Measurements from ENCODE around the gene PRKCE. TPM values are rescaled to one million over a fixed set of nuclear protein-coding genes. Genes with fewer than 3 reads are reported as not detected.

The PRKCE gene
- total RNA-seq, 1 donor from 2014 or later, result 23.6 TPM

DNA sequence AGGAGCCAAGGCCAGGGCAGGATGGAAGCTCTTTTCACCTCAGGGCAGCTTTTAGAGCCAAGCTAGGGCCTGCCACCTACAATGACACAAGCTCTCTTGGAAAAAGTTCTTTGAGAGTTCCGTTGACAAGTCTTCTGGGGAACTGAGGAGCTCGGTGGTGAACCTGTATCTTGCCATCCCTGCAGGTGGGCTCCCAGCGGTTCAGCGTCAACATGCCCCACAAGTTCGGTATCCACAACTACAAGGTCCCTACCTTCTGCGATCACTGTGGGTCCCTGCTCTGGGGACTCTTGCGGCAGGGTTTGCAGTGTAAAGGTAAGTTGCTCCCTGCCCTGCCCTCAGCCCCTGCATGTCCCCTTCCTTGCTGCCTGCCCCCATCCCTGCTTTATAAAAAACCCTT is 332.9 kb downstream of the PRKCE start:
- no peak for DNase-seq (ENCODE audit: low read depth in 2 of 2)

DNA sequence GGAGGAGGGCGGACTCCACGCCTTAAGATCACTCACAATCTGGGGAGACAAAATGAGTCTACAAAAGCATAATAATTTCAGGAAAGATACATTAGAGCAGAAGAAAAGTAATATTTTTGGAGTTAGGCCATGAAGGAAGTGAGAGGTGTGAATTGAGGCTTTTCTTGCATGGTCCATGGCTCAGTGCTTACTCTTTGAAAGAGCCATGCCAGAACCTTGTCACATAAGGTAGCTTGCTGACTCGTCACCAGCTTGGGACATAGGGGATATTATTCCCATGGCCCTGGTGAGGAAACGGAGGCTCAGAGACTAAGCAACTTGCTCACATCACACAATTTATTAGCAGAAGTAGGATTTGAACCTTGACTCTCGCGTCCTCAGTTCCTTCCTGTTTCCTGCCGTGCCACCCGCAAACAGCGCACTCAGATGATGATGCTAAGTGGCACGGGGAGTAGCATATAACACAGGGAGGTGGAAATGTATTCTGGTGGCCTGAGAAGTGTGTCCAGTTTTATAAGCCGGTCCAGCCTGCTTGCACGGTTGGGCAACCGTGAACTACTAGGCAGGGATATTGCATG is 333.5 kb downstream of the PRKCE start:
- peak; percentile 28 for DNase-seq (ENCODE audit: low read depth in 2 of 2)

DNA sequence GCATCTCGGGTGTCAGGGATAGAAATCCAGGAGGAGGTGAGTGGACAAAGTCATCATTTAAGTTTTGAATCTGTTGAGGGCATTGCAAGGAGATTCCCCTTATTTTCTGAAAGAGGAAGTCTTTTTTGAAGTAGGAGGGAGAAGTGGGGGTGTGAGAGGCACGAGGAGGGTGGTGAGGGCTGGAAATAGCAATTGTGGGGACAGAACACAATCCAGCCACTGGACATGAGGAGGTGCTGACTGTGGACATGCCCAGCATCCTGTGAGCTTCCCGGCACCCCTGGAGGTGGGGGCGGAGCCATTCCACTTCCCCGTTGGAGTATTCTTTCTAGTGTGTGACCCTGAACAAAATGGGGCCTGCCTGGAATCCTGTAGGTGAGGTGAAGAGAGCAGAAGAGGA is 335.0 kb downstream of the PRKCE start:
- no peak for DNase-seq (ENCODE audit: low read depth in 2 of 2)

DNA sequence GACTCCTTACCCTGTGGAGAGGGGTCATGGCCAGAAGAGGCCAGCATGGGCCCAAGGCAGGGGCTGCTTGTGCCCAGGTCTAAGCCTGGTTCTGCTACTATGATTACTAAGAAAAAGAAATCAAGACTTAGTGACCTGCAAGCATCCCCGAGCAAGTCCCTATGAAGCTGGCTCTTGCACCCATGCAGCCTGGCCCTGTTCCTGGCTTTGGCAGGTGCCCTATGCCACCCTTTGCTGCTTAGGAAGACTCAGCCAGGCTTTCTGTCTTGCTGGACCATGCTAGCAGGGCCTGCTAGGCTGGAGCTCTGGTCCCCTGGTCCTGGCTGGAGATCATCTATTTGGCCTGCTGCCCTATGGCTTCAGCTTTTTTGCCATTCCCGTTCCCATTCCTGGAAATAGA is 336.4 kb downstream of the PRKCE start:
- no peak for DNase-seq (ENCODE audit: low read depth in 2 of 2)

DNA sequence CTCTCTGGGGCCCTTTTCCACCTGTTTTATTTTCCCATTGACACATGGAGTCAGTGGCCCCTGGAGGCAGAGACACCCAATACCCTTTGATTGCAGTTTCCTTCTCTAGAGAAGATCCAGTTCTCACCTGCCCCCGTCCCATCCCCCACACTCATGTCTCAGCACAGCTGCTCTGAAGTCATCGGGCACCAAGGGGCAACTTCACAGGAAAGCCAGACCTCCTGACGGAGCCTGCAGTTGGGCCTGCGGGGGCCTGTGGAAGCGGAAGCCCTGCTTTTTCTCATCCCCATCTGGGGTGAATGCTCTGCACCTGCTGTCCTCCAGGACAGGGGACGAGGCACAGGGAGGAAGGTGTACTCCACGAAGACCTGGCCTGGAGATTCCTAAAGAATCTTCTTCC is 337.4 kb downstream of the PRKCE start:
- DNase-seq (ENCODE audit: low read depth in 2 of 2), result no peak

DNA sequence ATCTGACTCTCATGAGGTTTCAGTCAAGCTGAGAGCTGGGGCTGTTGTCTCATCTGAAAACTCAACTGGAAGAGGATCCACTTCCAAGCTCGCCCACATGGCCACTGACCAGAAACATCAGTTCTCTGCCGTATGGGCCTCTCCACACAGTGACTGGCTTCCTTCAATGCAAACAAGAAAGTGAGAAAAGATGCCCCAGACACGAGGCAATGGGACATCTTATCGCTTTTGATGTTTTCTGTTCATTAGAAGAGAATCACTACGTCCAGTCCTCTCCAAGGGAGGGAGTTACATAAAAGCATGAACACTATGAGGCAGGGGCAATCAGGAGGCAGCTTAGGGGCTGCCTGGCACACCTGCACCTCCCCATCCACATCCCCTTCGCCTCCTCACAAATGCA is 338.7 kb downstream of the PRKCE start:
- DNase-seq (ENCODE audit: low read depth in 2 of 2), result no peak

DNA sequence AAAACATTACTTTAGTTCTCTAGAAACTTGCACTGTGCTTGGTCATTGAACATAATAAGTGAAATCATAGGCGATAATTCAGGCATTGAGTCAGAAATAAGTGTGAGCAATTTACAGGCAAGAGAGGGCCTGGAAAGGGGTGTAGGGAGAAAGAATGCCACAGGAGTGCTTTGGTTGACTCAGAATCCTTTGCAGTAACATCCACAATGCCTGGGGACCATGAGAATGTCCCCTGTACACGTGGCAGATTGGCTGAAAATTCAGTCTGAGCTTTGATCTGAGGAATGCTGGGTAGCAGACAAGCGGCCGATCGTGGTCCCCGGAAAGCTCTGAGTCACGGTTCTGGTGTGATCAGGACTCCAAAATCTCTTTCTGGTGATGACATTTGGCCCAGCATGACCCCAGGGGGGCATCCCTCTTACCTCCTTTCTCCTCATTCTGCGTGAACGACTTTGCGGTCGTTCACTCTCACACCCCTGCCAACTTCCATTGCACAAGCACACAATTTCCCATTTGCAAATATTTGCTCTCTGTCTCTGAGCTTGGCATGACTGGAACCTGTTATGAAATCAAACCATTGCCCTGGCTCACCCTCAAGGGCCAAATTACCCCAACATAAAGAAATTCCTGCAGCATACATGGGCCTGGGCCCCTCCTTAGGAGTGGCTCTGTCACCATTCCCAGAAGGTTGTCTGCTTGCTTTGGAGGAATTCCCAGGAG is 340.7 kb downstream of the PRKCE start:
- DNase-seq (ENCODE audit: low read depth in 2 of 2), result no peak

DNA sequence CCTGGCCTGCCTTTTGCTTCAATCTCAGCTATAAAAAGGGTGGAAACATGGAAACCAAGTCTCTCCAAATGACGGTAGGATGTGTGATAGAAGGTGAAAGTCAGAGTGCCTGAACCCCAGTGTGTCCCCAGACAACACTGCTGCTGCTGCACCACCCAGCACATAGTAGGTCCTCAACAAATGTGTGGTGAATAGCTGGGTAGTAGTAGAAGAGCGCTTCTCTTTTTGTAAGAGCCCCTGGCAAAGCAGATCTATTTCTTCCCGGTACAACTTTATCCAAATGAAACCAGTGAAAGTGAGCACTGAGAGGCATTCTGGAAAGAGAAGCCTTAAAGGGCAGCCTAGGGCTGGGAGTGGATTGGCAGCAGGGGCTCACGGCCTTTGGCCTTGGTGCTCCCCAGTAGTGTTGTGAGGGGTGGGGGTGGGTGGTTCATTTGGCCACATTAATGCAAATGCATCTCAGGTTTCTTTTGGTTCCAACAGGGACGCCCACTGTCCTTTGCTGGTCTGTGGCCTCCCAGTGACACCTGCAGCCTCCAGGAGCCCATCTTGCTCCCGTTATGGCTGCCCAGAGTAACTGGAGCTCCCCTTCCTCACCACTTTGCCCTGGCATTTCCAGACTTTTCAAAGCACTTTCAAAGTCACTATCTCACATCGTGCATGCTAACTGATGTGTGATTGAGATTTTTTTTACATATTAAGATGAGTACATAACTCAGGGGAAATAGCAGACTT is 341.4 kb downstream of the PRKCE start:
- no peak for DNase-seq (ENCODE audit: low read depth in 2 of 2)

DNA sequence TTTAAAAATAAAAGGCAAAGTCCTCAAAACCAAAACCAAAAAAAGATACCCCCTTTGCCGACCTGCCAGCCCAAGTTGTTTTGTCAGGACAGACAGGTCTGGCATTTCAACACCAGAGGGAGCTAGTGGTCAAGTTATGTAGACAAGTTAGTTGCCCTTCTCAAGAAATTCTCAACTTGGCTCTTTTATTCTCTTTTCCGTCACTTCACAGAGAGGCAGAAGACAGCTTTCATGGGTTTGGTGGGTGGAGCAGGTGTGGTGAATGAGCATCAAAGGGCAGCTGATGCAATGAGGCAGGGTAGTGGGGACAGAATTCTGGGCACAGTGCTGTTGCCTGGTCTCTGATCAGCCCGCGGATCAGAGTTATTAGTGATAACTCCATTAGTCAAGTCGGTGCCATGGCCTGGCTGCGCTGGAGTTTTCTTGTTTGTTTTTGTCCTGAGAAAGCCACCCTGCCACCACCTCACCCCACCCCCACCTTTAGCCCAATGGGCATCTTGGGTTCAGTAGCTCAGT is 342.1 kb downstream of the PRKCE start:
- peak; percentile 83 to 87 for DNase-seq (ENCODE audit: low read depth in 2 of 2)

DNA sequence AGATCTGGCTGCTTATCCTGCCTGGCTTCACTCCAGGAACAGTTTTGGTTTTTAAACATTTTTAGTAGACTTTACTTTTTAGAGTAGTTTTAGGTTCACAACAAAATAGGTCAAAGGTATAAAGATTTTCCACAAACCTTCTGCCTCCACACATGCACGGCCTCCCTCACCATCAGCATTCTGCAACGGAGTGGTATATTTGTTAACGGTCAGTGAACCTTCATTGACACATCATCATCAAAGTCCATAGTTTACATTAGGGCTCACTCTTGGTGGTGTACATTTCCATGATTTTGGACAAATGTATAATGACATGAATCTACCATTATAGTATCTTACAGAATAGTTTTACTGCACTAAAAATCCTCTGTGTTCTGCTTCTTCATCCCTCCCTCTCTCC is 342.6 kb downstream of the PRKCE start:
- DNase-seq (ENCODE audit: low read depth in 2 of 2), result no peak

DNA sequence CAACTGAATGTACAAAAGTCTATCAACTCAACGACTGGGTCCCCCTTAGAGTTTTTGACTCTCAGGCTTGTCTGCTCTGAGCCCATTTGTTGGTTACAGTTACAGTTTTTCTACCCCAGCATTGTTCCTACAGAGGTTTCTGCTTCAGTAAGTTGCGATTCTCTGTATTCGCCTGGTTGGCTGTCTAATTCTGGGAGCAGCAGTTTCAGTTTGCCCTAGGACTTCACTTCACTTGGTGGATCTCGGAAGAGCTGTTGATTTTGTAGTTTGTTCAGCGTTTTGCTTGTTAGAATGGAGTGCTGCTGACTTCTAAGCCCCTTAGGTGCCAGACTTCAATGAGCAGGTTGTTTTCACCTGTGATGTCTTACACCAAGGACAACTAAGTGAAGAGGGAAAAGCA is 349.2 kb downstream of the PRKCE start:
- DNase-seq (ENCODE audit: low read depth in 2 of 2), result no peak

DNA sequence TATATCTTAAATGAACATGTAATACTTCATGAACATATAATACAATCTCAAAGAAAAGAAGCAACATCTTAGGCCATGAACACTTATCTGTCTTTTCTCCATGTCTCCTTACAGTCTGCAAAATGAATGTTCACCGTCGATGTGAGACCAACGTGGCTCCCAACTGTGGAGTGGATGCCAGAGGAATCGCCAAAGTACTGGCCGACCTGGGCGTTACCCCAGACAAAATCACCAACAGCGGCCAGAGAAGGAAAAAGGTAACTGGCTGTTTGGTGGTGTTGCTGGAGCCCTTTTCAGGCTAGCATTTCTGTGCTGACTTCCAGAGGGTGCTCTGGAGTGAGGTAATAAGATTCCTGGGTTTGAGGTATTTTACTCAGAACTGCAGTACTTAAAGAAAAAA is 349.8 kb downstream of the PRKCE start:
- DNase-seq (ENCODE audit: low read depth in 2 of 2), result no peak

DNA sequence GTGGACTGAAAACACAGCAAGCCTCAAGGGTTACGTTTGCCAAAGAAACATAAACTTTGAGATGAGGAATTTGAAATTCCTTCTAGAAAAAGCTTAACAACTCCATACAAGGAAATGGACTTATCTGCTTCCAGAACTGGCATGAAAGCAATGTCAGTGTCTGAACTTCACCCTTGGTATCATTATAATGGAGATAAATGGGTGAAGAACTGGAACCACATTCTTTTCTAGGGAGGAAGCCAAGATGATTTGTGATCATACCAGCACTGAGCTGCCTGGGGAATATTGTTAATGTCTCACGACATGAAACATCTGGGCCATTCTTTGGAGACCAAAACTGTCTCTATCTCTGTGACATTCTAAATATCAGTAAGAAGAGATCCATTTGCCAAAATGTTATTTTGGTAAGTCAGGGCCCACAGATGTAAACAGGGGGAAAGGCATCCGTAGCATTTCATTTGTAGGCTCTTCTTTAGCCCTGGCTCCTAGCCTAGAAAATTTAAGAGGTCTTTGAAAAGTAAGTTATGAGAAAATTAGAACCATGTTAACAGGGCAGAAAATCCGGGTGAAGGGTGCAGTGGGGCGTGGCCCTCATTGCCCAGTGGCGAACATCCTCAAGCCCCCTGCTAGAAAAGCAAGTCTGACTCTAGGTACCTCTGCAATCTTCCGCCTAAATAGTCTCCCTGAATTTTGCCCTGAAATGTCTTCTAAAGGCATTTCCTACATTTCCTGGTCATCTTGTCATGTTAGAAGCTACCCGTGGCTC is 350.4 kb downstream of the PRKCE start:
- DNase-seq (ENCODE audit: low read depth in 2 of 2), result no peak

DNA sequence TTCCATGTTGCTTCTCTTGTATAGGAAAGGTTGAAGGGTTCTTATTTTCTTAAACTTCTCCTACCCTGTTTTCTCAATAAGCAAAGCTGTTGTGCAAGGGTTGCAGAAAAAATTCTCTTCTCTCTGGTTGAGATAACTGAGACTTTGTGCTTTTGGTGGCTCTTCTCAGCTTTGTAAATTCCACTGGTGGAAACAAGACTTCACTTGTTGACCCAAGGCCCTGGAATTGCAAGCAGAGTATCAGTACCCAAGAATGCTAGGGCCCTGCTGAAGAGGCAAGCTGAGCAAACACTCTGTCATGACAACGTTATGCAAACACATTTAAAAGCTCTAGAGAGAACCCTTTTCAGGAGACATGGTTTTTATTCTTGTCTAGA is 351.0 kb downstream of the PRKCE start:
- no peak for DNase-seq (ENCODE audit: low read depth in 2 of 2)

DNA sequence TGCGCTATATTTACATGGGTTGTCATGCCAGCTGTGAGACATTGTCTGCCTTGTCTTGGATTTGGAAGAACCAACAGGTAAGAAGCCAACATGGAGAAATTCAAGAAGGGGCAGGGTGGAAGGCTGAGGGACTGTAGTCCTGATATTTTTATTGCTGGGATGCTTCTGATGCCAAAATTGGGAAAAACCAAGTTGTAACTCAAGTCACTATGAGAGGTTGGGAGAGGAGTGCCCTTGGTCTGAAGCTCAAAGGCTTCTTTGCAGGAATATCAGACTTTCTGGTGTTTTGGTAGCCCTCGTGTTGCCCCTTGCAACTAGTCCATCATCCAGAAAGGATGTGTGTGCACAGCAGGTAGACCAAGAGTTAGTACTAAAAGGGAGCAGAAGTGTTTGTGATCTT is 351.5 kb downstream of the PRKCE start:
- no peak for DNase-seq (ENCODE audit: low read depth in 2 of 2)

DNA sequence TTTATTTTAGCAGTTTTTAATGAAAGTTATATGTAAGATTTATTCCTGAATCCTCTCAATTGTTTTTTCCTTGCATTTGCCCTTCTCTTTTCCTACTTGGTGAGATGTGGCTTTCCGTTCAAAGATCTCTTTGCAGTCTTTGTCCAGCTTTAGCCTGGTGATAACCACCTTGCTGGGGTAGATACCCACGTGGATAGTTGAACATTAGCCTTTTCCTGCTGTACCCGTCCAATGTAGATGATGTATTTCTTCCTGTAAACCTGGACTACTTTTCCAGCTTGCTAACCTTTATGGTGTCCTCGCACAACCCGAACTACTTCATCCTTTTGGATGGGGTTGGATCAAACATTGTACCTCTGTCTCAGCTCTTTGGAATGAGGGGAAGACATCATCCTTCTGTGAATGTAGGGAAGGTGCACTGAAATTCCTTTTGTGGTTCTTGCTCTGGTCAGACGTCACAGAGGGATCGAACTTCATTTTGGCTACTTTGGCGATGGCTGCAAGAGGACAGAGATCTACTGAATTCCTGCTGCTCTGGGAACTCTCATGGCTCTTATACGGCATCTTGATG is 352.5 kb downstream of the PRKCE start:
- no peak for DNase-seq (ENCODE audit: low read depth in 2 of 2)

DNA sequence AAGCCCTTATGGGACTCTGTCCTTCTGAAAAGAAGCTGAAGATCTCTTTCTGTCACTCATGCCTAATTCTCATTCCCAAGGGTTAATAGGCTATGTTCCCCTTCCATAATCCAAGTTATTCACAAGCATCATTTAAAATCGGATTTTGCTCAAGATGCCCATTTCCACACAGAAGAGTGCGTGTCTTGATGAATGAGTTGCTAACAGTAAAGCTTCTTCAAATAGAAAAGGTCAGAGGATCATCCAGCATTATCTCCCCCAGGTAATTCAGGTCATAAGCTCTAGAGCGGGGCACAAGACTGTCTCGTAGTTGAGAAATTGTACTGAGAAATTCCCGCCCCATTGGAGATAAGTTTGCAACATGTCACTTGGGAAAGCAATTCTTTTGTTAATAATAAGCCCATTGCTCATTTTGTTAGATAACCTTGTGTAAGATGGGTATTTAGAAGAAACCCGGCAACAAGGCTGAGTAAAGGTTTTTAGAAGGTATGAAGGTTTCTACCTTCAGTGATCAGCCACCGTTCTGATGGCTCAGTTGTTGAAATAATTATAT is 355.1 kb downstream of the PRKCE start:
- DNase-seq (ENCODE audit: low read depth in 2 of 2), result no peak

DNA sequence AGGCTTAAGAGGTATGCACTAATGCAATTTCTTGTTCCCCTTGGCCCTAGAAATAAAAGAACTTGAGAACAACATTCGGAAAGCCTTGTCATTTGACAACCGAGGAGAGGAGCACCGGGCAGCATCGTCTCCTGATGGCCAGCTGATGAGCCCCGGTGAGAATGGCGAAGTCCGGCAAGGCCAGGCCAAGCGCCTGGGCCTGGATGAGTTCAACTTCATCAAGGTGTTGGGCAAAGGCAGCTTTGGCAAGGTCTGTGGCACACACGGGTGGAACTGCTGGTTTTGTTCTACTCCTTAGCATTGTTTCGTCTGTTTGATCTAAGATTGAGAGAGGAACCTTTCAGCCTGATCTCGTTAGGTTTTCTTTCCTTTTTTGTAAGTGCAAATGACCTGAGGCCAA is 355.9 kb downstream of the PRKCE start:
- DNase-seq (ENCODE audit: low read depth in 2 of 2), result no peak

DNA sequence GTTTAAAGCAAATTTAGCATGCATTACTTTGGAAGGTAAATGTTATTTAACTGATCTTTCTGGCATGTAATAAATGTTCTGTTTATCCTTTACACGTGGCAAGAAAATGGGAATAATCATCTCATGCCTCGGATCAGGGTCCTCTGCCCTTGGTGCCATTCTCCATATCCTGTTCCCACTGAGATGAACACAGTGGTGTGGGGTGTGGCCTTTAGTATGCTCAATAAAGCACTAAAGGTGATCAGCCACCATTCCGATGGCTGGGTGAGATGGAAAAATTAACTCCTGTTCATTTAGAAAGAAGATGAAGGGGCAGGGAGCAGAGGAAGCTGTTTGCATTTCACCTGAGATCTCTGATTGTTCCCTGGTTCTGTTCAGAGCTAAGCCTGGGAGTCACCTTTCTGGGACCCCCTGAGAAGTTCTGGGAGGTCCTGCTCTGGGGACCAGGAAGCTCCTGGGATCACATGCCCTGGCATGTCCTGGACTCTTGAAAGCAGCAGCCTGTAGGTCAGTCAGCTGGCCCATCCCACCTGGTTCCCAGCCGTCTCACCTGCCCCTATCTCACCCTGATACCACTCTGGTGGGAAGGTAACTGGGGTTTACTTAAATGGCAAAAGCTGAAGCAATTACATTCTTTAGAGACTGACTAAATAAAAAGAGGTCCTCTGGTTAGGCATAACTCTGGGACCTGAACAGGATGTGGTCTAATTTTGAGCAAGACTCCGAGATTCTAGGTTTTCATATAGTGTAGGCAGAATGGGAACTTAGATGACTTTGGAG is 356.8 kb downstream of the PRKCE start:
- DNase-seq (ENCODE audit: low read depth in 2 of 2), result no peak

DNA sequence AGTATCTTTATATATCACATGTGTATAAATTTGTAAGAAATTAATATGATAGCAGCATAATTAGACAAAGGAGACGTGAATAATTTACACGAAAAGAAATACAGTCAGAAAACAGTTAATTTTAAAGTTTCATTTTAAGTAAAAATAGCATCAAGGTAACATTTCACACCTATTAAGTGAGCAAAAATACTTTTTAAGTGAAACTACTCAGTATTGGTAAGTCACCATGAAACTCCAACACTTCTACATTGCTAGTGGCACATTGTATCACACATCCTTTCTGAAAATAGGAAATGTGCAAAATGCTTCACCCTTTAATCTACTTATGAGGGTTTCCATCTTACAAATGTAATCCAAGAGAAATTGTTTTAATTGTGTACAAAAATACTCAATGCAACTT is 357.8 kb downstream of the PRKCE start:
- no peak for DNase-seq (ENCODE audit: low read depth in 2 of 2)

DNA sequence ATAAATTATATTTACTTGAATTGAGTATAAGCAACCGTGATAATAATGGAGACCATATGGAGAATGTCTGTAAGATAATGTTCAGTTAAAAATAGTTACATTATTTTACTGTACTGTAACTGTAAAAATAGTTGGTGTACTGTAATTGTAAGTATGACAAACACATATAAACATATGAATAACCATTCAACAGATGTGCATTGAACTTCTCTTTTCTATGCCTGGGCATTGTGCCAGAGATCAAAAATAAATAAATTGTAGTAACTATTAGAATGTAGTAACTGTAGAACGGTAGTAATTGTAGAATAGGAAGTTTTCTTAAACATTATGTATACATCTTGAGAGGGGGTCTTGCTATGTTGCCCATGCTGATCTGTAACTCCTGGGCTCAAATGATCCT is 358.3 kb downstream of the PRKCE start:
- DNase-seq (ENCODE audit: low read depth in 2 of 2), result peak; percentile 14 to 33
